ENCODE results near the gene RHBDF1. TPM values are rescaled to one million over a fixed set of nuclear protein-coding genes. Genes with fewer than 3 reads are reported as not detected.

RHBDF1 gene
- total and polyA plus RNA-seq, 2 of the 13 experiments (the other 11 are each of a cell fraction or from before 2014, with no cell fraction given): 5.4 to 26.9 TPM

DNA sequence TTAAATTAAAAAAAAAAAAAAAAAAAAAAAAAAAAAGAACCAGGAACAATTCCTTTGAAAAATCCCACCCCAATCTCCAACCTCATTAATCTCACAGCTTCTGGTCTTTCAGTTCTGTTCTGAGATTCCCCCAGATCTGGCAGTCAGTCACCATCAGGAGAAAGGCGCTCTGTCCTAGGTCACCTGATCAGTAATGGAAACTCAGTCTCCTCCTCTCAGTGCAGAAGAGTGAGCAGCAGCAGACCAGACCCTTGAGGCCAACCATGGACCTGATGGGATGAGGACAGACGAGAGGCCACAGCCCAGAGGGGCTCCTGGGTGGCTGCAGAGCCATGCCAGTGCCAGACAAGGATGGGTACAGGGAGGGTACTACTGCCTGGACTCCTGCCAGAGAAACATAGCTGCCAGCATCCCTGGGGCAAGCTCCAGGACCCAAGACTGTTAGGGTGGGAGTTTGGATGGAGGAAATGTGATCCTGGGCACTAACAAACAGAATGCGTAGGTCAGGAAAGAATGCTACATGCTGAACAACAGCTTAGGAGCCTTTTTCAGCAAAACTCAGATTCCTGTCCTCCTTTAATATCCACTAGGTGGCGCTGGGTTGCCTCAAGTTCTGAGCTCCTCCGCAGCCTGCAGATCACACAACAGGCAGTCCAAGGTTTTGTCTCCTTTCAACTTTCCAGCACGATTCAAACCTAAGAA lies 34.3 kb upstream of the RHBDF1 start (continued):
- TF ChIP-seq, protein P1, sequence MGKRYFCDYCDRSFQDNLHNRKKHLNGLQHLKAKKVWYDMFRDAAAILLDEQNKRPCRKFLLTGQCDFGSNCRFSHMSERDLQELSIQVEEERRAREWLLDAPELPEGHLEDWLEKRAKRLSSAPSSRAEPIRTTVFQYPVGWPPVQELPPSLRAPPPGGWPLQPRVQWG (CRISPR knock-in tag; IDR thresholded peaks at IDR 0.05; ENCODE audit: borderline replicate concordance, low read depth): no peak
- TF ChIP-seq SIN3B (IDR thresholded peaks at IDR 0.05; ENCODE audit: low read length) (0 out of 2 replicates have a peak, but pooled peaks have one; percentile 21), ELF3 (CRISPR knock-in tag; IDR thresholded peaks at IDR 0.05) (0 out of 2 replicates have a peak, but pooled peaks have one; percentile 27), IRF2 (CRISPR knock-in tag; IDR thresholded peaks at IDR 0.05) (0 out of 2 replicates have a peak, but pooled peaks have one; percentile 48), GTF2F1 (IDR thresholded peaks at IDR 0.05; ENCODE audit: low read length) (no peak), SAP130 (CRISPR knock-in tag; IDR thresholded peaks at IDR 0.05; ENCODE audit: low read depth) (0 out of 2 replicates have a peak, but pooled peaks have one; percentile 40), SRF (IDR thresholded peaks at IDR 0.05; ENCODE audit: low read depth, low read length) (no peak), ZNF891 (CRISPR knock-in tag; IDR thresholded peaks at IDR 0.05) (no peak), MTA3 (CRISPR knock-in tag; IDR thresholded peaks at IDR 0.05) (no peak), FOSL1 (CRISPR knock-in tag; IDR thresholded peaks at IDR 0.05; ENCODE audit: borderline replicate concordance) (no peak), U2AF2 (IDR thresholded peaks at IDR 0.05; ENCODE audit: low read depth, low read length) (no peak), ZNF260 (CRISPR knock-in tag; IDR thresholded peaks at IDR 0.05; ENCODE audit: borderline replicate concordance, low read depth) (no peak), ZNF567 (CRISPR knock-in tag; IDR thresholded peaks at IDR 0.05; ENCODE audit: borderline replicate concordance) (no peak), PPARG (CRISPR knock-in tag; conservative IDR thresholded peaks at IDR 0.05) (no peak), SMC3 (IDR thresholded peaks at IDR 0.05; ENCODE audit: low read length) (peak; percentile 84), GLI4 (CRISPR knock-in tag; IDR thresholded peaks at IDR 0.05; ENCODE audit: borderline replicate concordance) (no peak)
- TF ChIP-seq, protein P2, sequence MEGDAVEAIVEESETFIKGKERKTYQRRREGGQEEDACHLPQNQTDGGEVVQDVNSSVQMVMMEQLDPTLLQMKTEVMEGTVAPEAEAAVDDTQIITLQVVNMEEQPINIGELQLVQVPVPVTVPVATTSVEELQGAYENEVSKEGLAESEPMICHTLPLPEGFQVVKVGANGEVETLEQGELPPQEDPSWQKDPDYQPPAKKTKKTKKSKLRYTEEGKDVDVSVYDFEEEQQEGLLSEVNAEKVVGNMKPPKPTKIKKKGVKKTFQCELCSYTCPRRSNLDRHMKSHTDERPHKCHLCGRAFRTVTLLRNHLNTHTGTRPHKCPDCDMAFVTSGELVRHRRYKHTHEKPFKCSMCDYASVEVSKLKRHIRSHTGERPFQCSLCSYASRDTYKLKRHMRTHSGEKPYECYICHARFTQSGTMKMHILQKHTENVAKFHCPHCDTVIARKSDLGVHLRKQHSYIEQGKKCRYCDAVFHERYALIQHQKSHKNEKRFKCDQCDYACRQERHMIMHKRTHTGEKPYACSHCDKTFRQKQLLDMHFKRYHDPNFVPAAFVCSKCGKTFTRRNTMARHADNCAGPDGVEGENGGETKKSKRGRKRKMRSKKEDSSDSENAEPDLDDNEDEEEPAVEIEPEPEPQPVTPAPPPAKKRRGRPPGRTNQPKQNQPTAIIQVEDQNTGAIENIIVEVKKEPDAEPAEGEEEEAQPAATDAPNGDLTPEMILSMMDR (CRISPR knock-in tag; IDR thresholded peaks at IDR 0.05): peak; percentile 87
- TF ChIP-seq, protein P3, sequence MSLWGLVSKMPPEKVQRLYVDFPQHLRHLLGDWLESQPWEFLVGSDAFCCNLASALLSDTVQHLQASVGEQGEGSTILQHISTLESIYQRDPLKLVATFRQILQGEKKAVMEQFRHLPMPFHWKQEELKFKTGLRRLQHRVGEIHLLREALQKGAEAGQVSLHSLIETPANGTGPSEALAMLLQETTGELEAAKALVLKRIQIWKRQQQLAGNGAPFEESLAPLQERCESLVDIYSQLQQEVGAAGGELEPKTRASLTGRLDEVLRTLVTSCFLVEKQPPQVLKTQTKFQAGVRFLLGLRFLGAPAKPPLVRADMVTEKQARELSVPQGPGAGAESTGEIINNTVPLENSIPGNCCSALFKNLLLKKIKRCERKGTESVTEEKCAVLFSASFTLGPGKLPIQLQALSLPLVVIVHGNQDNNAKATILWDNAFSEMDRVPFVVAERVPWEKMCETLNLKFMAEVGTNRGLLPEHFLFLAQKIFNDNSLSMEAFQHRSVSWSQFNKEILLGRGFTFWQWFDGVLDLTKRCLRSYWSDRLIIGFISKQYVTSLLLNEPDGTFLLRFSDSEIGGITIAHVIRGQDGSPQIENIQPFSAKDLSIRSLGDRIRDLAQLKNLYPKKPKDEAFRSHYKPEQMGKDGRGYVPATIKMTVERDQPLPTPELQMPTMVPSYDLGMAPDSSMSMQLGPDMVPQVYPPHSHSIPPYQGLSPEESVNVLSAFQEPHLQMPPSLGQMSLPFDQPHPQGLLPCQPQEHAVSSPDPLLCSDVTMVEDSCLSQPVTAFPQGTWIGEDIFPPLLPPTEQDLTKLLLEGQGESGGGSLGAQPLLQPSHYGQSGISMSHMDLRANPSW (CRISPR knock-in tag; IDR thresholded peaks at IDR 0.05; ENCODE audit: borderline replicate concordance): no peak
- TF ChIP-seq, protein P4, sequence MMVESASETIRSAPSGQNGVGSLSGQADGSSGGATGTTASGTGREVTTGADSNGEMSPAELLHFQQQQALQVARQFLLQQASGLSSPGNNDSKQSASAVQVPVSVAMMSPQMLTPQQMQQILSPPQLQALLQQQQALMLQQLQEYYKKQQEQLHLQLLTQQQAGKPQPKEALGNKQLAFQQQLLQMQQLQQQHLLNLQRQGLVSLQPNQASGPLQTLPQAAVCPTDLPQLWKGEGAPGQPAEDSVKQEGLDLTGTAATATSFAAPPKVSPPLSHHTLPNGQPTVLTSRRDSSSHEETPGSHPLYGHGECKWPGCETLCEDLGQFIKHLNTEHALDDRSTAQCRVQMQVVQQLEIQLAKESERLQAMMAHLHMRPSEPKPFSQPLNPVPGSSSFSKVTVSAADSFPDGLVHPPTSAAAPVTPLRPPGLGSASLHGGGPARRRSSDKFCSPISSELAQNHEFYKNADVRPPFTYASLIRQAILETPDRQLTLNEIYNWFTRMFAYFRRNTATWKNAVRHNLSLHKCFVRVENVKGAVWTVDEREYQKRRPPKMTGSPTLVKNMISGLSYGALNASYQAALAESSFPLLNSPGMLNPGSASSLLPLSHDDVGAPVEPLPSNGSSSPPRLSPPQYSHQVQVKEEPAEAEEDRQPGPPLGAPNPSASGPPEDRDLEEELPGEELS (CRISPR knock-in tag; IDR thresholded peaks at IDR 0.05): no peak
- TF ChIP-seq, protein P5, sequence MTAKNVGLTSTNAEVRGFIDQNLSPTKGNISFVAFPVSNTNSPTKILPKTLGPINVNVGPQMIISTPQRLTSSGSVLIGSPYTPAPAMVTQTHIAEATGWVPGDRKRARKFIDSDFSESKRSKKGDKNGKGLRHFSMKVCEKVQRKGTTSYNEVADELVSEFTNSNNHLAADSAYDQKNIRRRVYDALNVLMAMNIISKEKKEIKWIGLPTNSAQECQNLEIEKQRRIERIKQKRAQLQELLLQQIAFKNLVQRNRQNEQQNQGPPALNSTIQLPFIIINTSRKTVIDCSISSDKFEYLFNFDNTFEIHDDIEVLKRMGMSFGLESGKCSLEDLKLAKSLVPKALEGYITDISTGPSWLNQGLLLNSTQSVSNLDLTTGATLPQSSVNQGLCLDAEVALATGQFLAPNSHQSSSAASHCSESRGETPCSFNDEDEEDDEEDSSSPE (CRISPR knock-in tag; IDR thresholded peaks at IDR 0.05): no peak

Data from HepG2 (cell line).